H9 (cell line): ENCODE data around the gene FBLN2. TPM values are rescaled to one million over a fixed set of nuclear protein-coding genes. Genes with fewer than 3 reads are reported as not detected.

Source experiments
- DNase-seq: peaks from one replicate; pipeline ENCODE4 v3.0.0-alpha.2; 2017
- H2AFZ ChIP-seq: one replicate; pipeline ENCODE4 v1.6.1; 2013; ENCODE audit warnings: mild to moderate bottlenecking, low read length, control low read depth, moderate library complexity
- H2AK5ac ChIP-seq: 2 replicates; pipeline ENCODE4 v1.6.1; 2013; ENCODE audit warnings: low read length, control low read depth, mixed read lengths; ENCODE audit not compliant: insufficient read length
- H2BK120ac ChIP-seq: one replicate; pipeline ENCODE4 v1.6.1; 2013; ENCODE audit warnings: low read depth, mild to moderate bottlenecking, low read length, control low read depth, inconsistent platforms; ENCODE audit not compliant: poor library complexity, severe bottlenecking
- H2BK12ac ChIP-seq: 2 replicates; pipeline ENCODE4 v1.6.1; 2013; ENCODE audit warnings: low read length, control low read depth, mixed read lengths, low read depth; ENCODE audit not compliant: insufficient read length
- H2BK15ac ChIP-seq: 2 replicates; pipeline ENCODE4 v1.6.1; 2013; ENCODE audit warnings: low read depth, low read length, control low read depth
- H2BK20ac ChIP-seq: one replicate; pipeline ENCODE4 v1.6.1; 2013; ENCODE audit warnings: low read depth, mild to moderate bottlenecking, low read length, control low read depth, inconsistent platforms; ENCODE audit not compliant: poor library complexity, severe bottlenecking
- H2BK5ac ChIP-seq: 2 replicates; pipeline ENCODE4 v1.6.1; 2013; ENCODE audit warnings: low read length, control low read depth, mixed read lengths; ENCODE audit not compliant: insufficient read length
- H3K14ac ChIP-seq: 2 replicates; pipeline ENCODE4 v1.6.1; 2013; ENCODE audit warnings: low read length, control low read depth; ENCODE audit not compliant: insufficient read depth
- H3K18ac ChIP-seq: 2 replicates; pipeline ENCODE4 v1.6.1; 2013; ENCODE audit warnings: low read depth, mild to moderate bottlenecking, mixed read lengths, low read length, control low read depth; ENCODE audit not compliant: insufficient read length
- H3K23ac ChIP-seq: 2 replicates; pipeline ENCODE4 v1.6.1; 2013; ENCODE audit warnings: low read length, control low read depth, mixed read lengths, low read depth; ENCODE audit not compliant: insufficient read length
- H3K23me2 ChIP-seq: 2 replicates; pipeline ENCODE4 v1.6.1; 2013; ENCODE audit warnings: low read depth, mild to moderate bottlenecking, mixed read lengths, low read length, control low read depth; ENCODE audit not compliant: insufficient read length, poor library complexity, severe bottlenecking
- H3K27ac ChIP-seq: 2 replicates; pipeline ENCODE4 v1.5.1; 2013; ENCODE audit warnings: low read length, control low read depth, mixed read lengths, low read depth; ENCODE audit not compliant: insufficient read length
- H3K27me3 ChIP-seq: 2 replicates; pipeline ENCODE4 v1.6.1; 2013; ENCODE audit warnings: low read length, control low read depth, inconsistent platforms; ENCODE audit not compliant: insufficient read depth
- H3K4ac ChIP-seq: 2 replicates; pipeline ENCODE4 v1.6.1; 2013; ENCODE audit warnings: low read depth, mild to moderate bottlenecking, control low read depth, inconsistent platforms, low read length, moderate library complexity
- H3K4me1 ChIP-seq: 2 replicates; pipeline ENCODE4 v1.6.1; 2013; ENCODE audit warnings: low read length, control low read depth, inconsistent platforms; ENCODE audit not compliant: insufficient read depth
- H3K4me2 ChIP-seq: 2 replicates; pipeline ENCODE4 v1.6.1; 2013; ENCODE audit warnings: low read length, control low read depth, mixed read lengths; ENCODE audit not compliant: insufficient read length, insufficient read depth
- H3K56ac ChIP-seq: 2 replicates; pipeline ENCODE4 v1.6.1; 2013; ENCODE audit warnings: low read depth, mild to moderate bottlenecking, mixed read lengths, low read length, control low read depth; ENCODE audit not compliant: insufficient read length
- H3K79me1 ChIP-seq: 2 replicates; pipeline ENCODE4 v1.6.1; 2013; ENCODE audit warnings: low read depth, mild to moderate bottlenecking, moderate library complexity, low read length, control low read depth, inconsistent platforms; ENCODE audit not compliant: insufficient read depth, poor library complexity, severe bottlenecking
- H3K79me2 ChIP-seq: 2 replicates; pipeline ENCODE4 v1.6.1; 2013; ENCODE audit warnings: low read length, control low read depth, inconsistent platforms; ENCODE audit not compliant: insufficient read depth
- H3K9ac ChIP-seq: 2 replicates; pipeline ENCODE4 v1.6.1; 2013; ENCODE audit warnings: low read length, control low read depth, mixed read lengths; ENCODE audit not compliant: insufficient read length; ENCODE audit errors: extremely low read depth
- H3K9me3 ChIP-seq: one replicate; pipeline ENCODE4 v1.6.1; 2013; ENCODE audit warnings: low read depth, low read length, inconsistent platforms; ENCODE audit not compliant: control insufficient read depth
- H3T11ph ChIP-seq: one replicate; pipeline ENCODE4 v1.6.1; 2013; ENCODE audit warnings: mild to moderate bottlenecking, low read length, control low read depth, inconsistent platforms
- H4K20me1 ChIP-seq: one replicate; pipeline ENCODE4 v1.6.1; 2013; ENCODE audit not compliant: control insufficient read depth, insufficient read length, insufficient read depth
- H4K5ac ChIP-seq: 2 replicates; pipeline ENCODE4 v1.6.1; 2013; ENCODE audit warnings: low read depth, mild to moderate bottlenecking, mixed read lengths, low read length, control low read depth; ENCODE audit not compliant: insufficient read length
- H4K8ac ChIP-seq: replicated peaks from 2 replicates; pipeline ENCODE4 v1.6.1; 2013; ENCODE audit warnings: low read length, control low read depth, mixed read lengths, low read depth; ENCODE audit not compliant: insufficient read length
- H4K91ac ChIP-seq: 2 replicates; pipeline ENCODE4 v1.6.1; 2013; ENCODE audit warnings: low read depth, mild to moderate bottlenecking, moderate library complexity, mixed read lengths, low read length, control low read depth; ENCODE audit not compliant: insufficient read length
- H3K27ac Mint-ChIP-seq, 3 experiments: 2 replicates in 2 of 3; 3 replicates in 1 of 3; pipeline ENCODE4 v1.8.0; 2020 to 2021; ENCODE audit warnings: mixed read lengths in 3 of 3, mild to moderate bottlenecking in 1 of 3, moderate library complexity in 1 of 3
- H3K27me3 Mint-ChIP-seq: 2 replicates; pipeline ENCODE4 v1.8.0; 2021; ENCODE audit warnings: low read depth, mild to moderate bottlenecking, moderate library complexity, mixed read lengths
- H3K36me3 Mint-ChIP-seq, 3 experiments: 2 replicates in 2 of 3; 3 replicates in 1 of 3; pipeline ENCODE4 v1.8.0; 2020 to 2021; ENCODE audit warnings: low read depth in 3 of 3, mixed read lengths in 3 of 3; ENCODE audit not compliant: insufficient read depth in 1 of 3
- H3K4me1 Mint-ChIP-seq, 2 experiments: 2 replicates each; pipeline ENCODE4 v1.8.0; 2020; ENCODE audit warnings: mixed read lengths in 2 of 2
- H3K4me3 Mint-ChIP-seq, 2 experiments: 2 replicates in 1 of 2; 3 replicates in 1 of 2; pipeline ENCODE4 v1.8.0; 2020 to 2021; ENCODE audit warnings: mild to moderate bottlenecking in 2 of 2, mixed read lengths in 2 of 2, moderate library complexity in 1 of 2
- H3K9me3 Mint-ChIP-seq, 2 experiments: 2 replicates in 1 of 2; 3 replicates in 1 of 2; pipeline ENCODE4 v1.8.0; 2020; ENCODE audit warnings: mild to moderate bottlenecking in 2 of 2, mixed read lengths in 2 of 2, moderate library complexity in 1 of 2
- WGBS: extraction: QIAGEN DNeasy Blood & Tissue Kit; methylation state at CpG from one replicate; pipeline ENCODE4 v1.1.7; 2013; ENCODE audit warnings: missing lambda C conversion rate, low lambda C conversion rate, mixed read lengths; ENCODE audit not compliant: insufficient read length; ENCODE audit errors: extremely low coverage; 5-methylcytosine and 5-hydroxymethylcytosine counted together
- total RNA-seq: library from RNA; stranded (reverse); gene quantifications from 2 replicates; pipeline ENCODE4 v1.2.1, GENCODE V29; 2021
- TF ChIP-seq, protein P1 (sequence below): fragments of 200-600 bp; sonication (generic); conservative IDR thresholded peaks from 3 replicates; pipeline ENCODE4 v1.8.0; 2021; ENCODE audit warnings: antibody characterized with exemption, mild to moderate bottlenecking

Gene FBLN2
- total RNA-seq, 1 experiment from 2014 or later, result 11.8 TPM

DNA sequence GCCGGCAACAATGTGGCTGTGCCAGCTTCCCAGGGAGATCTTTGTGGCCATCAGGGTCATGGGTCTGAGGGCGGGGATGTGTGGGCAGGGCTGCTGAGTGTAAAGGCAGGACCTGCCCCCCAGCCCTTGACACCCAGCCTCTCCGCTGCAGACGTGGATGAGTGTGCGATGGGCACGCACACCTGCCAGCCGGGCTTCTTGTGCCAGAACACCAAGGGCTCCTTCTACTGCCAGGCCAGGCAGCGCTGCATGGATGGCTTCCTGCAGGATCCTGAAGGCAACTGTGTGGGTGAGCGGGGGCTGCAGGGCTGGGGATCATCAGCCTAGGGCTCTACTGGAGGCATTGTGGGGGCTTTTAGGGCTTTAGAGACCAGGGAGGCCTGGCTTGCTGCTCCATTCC lies 78.8 kb downstream of the FBLN2 start:
- H3K23ac ChIP-seq, result no peak overlapping the region
- no peak overlapping the region for H3K27ac ChIP-seq
- H4K5ac ChIP-seq, result no peak overlapping the region
- no peak overlapping the region for H2AFZ ChIP-seq
- no peaks in the 10 kb centered on the region for H3K27me3 ChIP-seq
- no peak overlapping the region for H4K8ac ChIP-seq
- no peak overlapping the region for H3K4me2 ChIP-seq
- TF ChIP-seq, protein P1, sequence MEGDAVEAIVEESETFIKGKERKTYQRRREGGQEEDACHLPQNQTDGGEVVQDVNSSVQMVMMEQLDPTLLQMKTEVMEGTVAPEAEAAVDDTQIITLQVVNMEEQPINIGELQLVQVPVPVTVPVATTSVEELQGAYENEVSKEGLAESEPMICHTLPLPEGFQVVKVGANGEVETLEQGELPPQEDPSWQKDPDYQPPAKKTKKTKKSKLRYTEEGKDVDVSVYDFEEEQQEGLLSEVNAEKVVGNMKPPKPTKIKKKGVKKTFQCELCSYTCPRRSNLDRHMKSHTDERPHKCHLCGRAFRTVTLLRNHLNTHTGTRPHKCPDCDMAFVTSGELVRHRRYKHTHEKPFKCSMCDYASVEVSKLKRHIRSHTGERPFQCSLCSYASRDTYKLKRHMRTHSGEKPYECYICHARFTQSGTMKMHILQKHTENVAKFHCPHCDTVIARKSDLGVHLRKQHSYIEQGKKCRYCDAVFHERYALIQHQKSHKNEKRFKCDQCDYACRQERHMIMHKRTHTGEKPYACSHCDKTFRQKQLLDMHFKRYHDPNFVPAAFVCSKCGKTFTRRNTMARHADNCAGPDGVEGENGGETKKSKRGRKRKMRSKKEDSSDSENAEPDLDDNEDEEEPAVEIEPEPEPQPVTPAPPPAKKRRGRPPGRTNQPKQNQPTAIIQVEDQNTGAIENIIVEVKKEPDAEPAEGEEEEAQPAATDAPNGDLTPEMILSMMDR, result no peak
- no peaks in the 10 kb centered on the region for H3K9me3 ChIP-seq
- H4K91ac ChIP-seq, result no peak overlapping the region
- H3K23me2 ChIP-seq, result no peaks in the 10 kb centered on the region
- DNase-seq, result no peak
- no peaks in the 10 kb centered on the region for H3K4me1 ChIP-seq
- no peak overlapping the region for H3K27ac Mint-ChIP-seq
- no peak overlapping the region for H3K18ac ChIP-seq
- H3K27me3 Mint-ChIP-seq, result no peaks in the 10 kb centered on the region; the same call in 1 of the 2 replicates
- no peak overlapping the region for H3K9ac ChIP-seq
- no peak overlapping the region for H3K56ac ChIP-seq
- H2BK120ac ChIP-seq, result no peak overlapping the region
- no peaks in the 10 kb centered on the region for H3K79me2 ChIP-seq
- no peaks in the 10 kb centered on the region for H4K20me1 ChIP-seq
- no peaks in the 10 kb centered on the region for H3K9me3 Mint-ChIP-seq
- H2BK5ac ChIP-seq, result no peak overlapping the region
- H3T11ph ChIP-seq, result no peak overlapping the region
- no peak overlapping the region for H3K4me3 Mint-ChIP-seq
- H3K79me1 ChIP-seq, result no peaks in the 10 kb centered on the region
- no CpG with 5 or more reads among the region's 9 CpGs for whole genome bisulfite sequencing
- H3K36me3 Mint-ChIP-seq, result peaks cover 0 to 2% (median 0%) of the 10 kb centered on the region in 3 experiments; a peak in 2 of 7 replicates
- H3K4ac ChIP-seq, result no peak overlapping the region
- H2BK15ac ChIP-seq, result no peak overlapping the region
- H2BK20ac ChIP-seq, result no peak overlapping the region
- H2AK5ac ChIP-seq, result no peak overlapping the region
- H2BK12ac ChIP-seq, result no peak overlapping the region
- H3K14ac ChIP-seq, result no peak overlapping the region
- no peaks in the 10 kb centered on the region for H3K4me1 Mint-ChIP-seq
